GM18867 (cell line): ENCODE results near the gene RAB19.
"Not testable (repeated sequence)": the region's sequence is repeated elsewhere in the genome, so short reads cannot be mapped to it uniquely, and the experiment has no call there.

Experiments
- ATAC-seq: cut with Tn5 transposase; IDR thresholded peaks from one replicate; pipeline ENCODE4 v1.9.1; 2021; ENCODE audit warnings: mild to moderate bottlenecking, moderate library complexity; ENCODE audit not compliant: unreplicated experiment

RAB19 gene

GRCh38 chr7:140453273-140453672 is 49.4 kb downstream of the RAB19 start:
- ATAC-seq = no peak

- not testable (repeated sequence) for ATAC-seq
These were observed 50.2 kb downstream of the RAB19 start for GRCh38 chr7:140453785-140454656.

DNA sequence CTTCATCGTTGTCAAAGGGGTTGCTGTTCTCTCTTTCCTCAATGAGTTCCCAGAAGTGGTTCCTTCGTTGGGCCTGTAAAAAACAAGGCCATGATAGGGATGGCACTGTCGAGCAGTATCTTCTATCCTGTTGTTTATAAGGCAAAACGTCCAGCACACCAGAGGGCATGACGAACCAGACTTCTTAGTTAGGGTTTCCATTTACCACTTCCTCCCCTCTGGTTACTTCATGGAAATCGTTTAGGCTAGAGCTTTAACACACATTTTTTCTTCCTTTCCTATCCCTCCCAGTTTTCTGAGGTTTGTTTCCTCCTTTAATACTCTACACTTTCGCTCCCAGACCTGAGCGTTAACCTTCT is 50.8 kb downstream of the RAB19 start:
- ATAC-seq = no peak

DNA sequence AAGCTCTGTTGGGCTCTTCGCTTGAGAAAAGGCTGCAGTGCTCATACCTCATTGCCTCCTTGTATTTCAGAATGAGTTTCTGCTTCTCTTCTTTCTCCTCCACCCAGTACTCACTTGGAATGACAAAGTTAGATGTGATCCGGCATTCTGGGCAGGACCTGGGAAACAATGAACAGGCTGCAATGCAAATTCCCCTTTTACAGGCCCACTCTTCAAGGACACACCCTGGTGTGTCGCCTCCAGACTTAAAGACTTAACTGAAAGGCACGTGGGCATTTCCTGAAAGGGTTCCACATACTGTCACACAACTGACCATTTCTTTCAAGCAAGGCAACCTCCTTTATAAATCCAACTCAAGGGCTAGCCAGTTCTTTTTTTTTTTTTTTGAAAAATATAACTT is 51.9 kb downstream of the RAB19 start:
- no peak for ATAC-seq

DNA sequence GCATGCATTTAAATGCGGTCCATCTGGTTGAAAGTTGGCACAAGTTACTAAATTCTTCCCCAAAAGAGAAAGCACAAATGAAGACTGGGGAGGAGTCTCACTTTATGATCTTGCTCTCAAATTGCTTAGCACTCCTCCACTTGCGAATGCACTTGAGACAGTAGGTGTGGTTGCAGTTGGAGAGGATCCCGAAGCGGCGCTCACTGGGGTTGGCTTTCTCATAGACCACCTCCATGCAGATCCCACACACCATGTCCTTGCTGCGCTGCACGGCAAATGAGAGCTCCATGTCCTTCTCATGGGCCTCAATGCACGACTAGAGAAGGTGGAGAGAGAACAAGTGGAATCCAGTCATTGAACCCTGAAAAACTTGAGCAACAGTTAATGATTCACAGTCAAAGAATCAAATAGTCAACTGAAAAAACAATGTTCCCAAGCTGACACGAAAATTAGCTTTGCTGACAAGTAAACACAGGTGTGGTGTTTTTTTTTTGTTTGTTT is 52.7 kb downstream of the RAB19 start:
- no peak for ATAC-seq

DNA sequence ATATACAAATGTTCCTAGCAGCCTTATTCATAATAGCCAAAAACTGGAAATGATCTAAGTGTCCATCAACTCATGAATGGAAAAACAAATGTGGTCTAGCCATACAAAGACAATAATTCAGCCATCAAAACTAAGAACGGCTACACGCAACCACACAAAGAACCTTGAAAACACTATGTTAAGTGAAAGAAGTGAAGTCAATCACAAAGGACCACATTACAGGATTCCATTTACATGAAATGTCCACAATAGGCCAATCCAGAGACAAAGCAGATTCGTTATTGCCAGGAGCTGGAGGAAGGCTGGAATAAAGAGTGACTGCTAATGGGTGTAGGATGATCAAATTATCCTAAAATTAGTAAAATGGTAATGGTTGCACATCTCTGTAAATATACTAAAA is 54.3 kb downstream of the RAB19 start:
- no peak for ATAC-seq

DNA sequence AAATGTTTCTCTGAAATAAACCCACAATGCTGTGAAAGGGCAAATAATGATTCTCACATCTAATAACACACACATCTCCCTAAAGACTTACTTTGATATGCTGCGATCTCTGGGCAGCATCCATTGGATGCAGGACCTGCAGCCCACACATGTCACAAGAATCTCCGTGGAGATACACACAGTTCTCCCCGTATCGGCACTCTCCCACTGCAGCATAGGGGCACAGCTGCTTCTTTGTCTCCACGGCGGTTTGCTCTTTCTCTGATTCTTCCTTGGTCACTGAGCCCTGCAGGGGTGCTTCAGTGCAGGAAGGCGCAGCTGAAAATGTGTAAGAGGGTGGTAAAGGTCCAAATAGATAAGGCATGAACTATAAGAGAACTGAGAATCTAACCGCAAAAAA is 55.1 kb downstream of the RAB19 start:
- ATAC-seq = no peak

GRCh38 chr7:140463111-140463510 is 59.3 kb downstream of the RAB19 start:
- no peak for ATAC-seq

DNA sequence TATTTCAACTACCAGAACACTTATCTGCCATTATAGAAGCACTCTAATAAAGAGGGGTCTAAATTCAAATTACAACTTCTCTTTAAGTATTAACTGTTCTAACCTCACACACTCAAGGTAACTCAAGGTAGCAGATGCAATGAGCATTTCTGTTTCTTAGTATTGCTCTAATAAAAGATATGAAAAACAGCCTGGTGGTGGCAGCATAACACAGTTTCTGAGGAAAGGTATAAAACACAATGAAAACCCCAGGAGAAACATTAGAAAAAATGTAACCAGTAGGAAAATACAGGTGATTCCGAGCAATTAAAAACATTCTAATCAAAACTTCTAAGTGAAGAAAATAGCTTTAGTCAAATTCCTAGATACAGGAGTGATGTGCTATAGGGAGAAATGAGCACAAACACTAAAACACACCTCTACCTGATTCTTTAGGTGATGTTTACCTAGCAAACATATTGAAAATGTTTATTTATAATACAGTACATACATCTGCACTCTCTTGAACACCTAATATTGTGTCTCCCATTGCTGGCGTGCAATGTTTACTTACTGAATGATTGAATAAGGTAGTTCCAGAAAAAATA is 72.0 kb downstream of the RAB19 start:
- no peak for ATAC-seq

- no peak for ATAC-seq
These were observed 72.9 kb downstream of the RAB19 start for GRCh38 chr7:140476698-140477261.
